GM12878 (cell line): ENCODE data around the gene PPFIBP1. TPM values are rescaled to one million over a fixed set of nuclear protein-coding genes. Genes with fewer than 3 reads are reported as not detected.
"Not testable (repeated sequence)": the region's sequence is repeated elsewhere in the genome, so short reads cannot be mapped to it uniquely, and the experiment has no call there.

Experiments used
- ATAC-seq: fragments of 200-7000 bp; cut with Tn5 transposase; 3 replicates; pipeline ENCODE4 v1.9.1; 2020; ENCODE audit warnings: mild to moderate bottlenecking, moderate library complexity
- BruUV-seq: library from RNA; stranded (reverse); fragments of 400-500 nt; replicated peaks from 2 replicates; lab custom pipeline; 2021; lab: Mats Ljungman, UMichigan
- CTCF ChIA-PET: fragments of 300-600 bp; sonication (Branson Sonifier 250); formaldehyde crosslinking; extraction: SDS; loops from one replicate; lab custom pipeline; 2021; ENCODE audit warnings: inconsistent platforms; lab: Yijun Ruan, JAX
- POLR2A ChIA-PET: fragments of 350-600 bp; formaldehyde crosslinking; extraction: SDS; loops from one replicate; lab custom pipeline; 2021; ENCODE audit warnings: inconsistent platforms; lab: Charles Lee
- RAD21 ChIA-PET: fragments of 300-600 bp; sonication (Branson Sonifier 250); formaldehyde crosslinking; loops from one replicate; lab custom pipeline; 2023; ENCODE audit warnings: antibody characterized with exemption; ENCODE audit not compliant: unreplicated experiment; lab: Charles Lee
- SMC1A ChIA-PET: fragments of 300-600 bp; sonication (Branson Sonifier 250); formaldehyde crosslinking; loops from one replicate; lab custom pipeline; 2023; ENCODE audit not compliant: unreplicated experiment, uncharacterized antibody; lab: Charles Lee
- DNase-seq: peaks from one replicate; pipeline ENCODE4 v3.0.0-alpha.2; 2011; ENCODE audit warnings: low read depth, low spot score
- FAIRE-seq: peaks from 3 replicates; lab custom pipeline; 2011; peaks lifted over from hg19 to GRCh38; lab: Jason Lieb, UNC
- H2AFZ ChIP-seq: 2 replicates; pipeline ENCODE4 v1.6.0; 2011; ENCODE audit warnings: low read depth, low read length, control low read depth; ENCODE audit not compliant: control insufficient read depth
- H3K27ac ChIP-seq: 2 replicates; pipeline ENCODE4 v1.5.1; 2011; ENCODE audit warnings: control low read depth; ENCODE audit not compliant: control insufficient read depth, insufficient read depth
- H3K27me3 ChIP-seq, 2 experiments: replicated peaks in 1 of 2; 2 replicates each; pipeline versions ENCODE4 v1.6.0 to v1.6.1; 2011; ENCODE audit warnings: low read length in 1 of 2; ENCODE audit not compliant: control insufficient read depth in 2 of 2, insufficient read depth in 2 of 2
- H3K36me3 ChIP-seq, 2 experiments: 2 replicates each; pipeline ENCODE4 v1.5.1; 2011; ENCODE audit warnings: low read length in 1 of 2; ENCODE audit not compliant: control insufficient read depth in 2 of 2, insufficient read depth in 2 of 2
- H3K4me1 ChIP-seq: 2 replicates; pipeline ENCODE4 v1.6.1; 2011; ENCODE audit warnings: mild to moderate bottlenecking, low read length, moderate library complexity, mixed read lengths; ENCODE audit not compliant: control insufficient read depth, insufficient read depth
- H3K4me2 ChIP-seq: 2 replicates; pipeline ENCODE4 v1.6.0; 2011; ENCODE audit warnings: control low read depth; ENCODE audit not compliant: control insufficient read depth, insufficient read depth
- H3K4me3 ChIP-seq: fragments of 200-600 bp; sonication (generic); 2 replicates; pipeline ENCODE4 v1.5.1; 2016
- H3K79me2 ChIP-seq: 2 replicates; pipeline ENCODE4 v1.6.0; 2011; ENCODE audit warnings: low read length; ENCODE audit not compliant: control insufficient read depth, insufficient read depth
- H3K9ac ChIP-seq: 2 replicates; pipeline ENCODE4 v1.8.0; 2011; ENCODE audit warnings: low read length, control low read depth, mixed read lengths; ENCODE audit not compliant: control insufficient read depth, insufficient read depth
- H3K9me3 ChIP-seq: replicated peaks from 3 replicates; pipeline ENCODE4 v1.5.1; 2011; ENCODE audit warnings: mild to moderate bottlenecking, low read length; ENCODE audit not compliant: control insufficient read depth, insufficient read depth
- H4K20me1 ChIP-seq: 2 replicates; pipeline ENCODE4 v1.6.0; 2011; ENCODE audit not compliant: control insufficient read depth, insufficient read depth
- WGBS: methylation state at CpG from one replicate; pipeline ENCODE4 v1.1.6; 2016; ENCODE audit warnings: low lambda C conversion rate; ENCODE audit not compliant: insufficient replicate concordance, insufficient coverage; ENCODE audit errors: missing lambda C conversion rate; 5-methylcytosine and 5-hydroxymethylcytosine counted together
- in situ Hi-C: fragments of 300-500 bp; cut with MboI; formaldehyde crosslinking; loops from 9 replicates; pipeline ENCODE4 v1.14.3; 2018; ENCODE audit warnings: mixed read lengths
- intact Hi-C: fragments of 100-400 bp; cut with micrococcal nuclease; formaldehyde crosslinking; loops from one replicate; pipeline ENCODE4 v1.14.2; 2022; ENCODE audit not compliant: unreplicated experiment
- polyA plus RNA-seq, 11 experiments: library from polyadenylated mRNA; depleted of rRNA in 4 of 11; unstranded in 6 of 11; stranded (reverse) in 5 of 11; fragments of >200 nt; fragmentation: Nextera tagmentation in 4 of 11; fragmentation: Illumina TruSeq in 1 of 11; extraction: Ambion mirVana in 4 of 11; extraction: Trizol in 1 of 11; gene quantifications; 1 replicate in 1 of 11; 2 replicates in 10 of 11; pipeline versions ENCODE4 v1.2.1 to v1.2.3, GENCODE V29; 2011 to 2016; ENCODE audit warnings: inconsistent platforms in 2 of 11, missing spikeins in 2 of 11, low read depth in 1 of 11
- total RNA-seq, 4 experiments: library from RNA; depleted of rRNA in 3 of 4; stranded (reverse); fragments of >200 nt in 3 of 4; fragmentation: Illumina TruSeq in 1 of 4; extraction: Trizol in 1 of 4; gene quantifications; 2 replicates each; pipeline versions ENCODE4 v1.2.1 to v1.2.3, GENCODE V29; 2013 to 2021

Gene PPFIBP1
- total and polyA plus RNA-seq, 10 of the 15 experiments (the other 5 are each of a cell fraction or from before 2014, with no cell fraction given), result 0.47 to 7.8 (median 3.6) TPM

GRCh38 chr12:27642361-27642760 lies 118.4 kb downstream of the PPFIBP1 start:
- in situ Hi-C loops, FAIRE-seq, H4K20me1 ChIP-seq, H3K4me3 ChIP-seq, BruUV-seq, H3K27ac ChIP-seq, CTCF ChIA-PET, H3K4me1 ChIP-seq, H3K36me3 ChIP-seq, intact Hi-C loops, H3K9ac ChIP-seq, H3K27me3 ChIP-seq, RAD21 ChIA-PET, SMC1A ChIA-PET, H2AFZ ChIP-seq, H3K79me2 ChIP-seq, ATAC-seq, POLR2A ChIA-PET, H3K4me2 ChIP-seq, DNase-seq, H3K9me3 ChIP-seq: not testable (repeated sequence)
- WGBS, result 87% methylated on average over 4 of the region's 4 CpGs

- H3K27me3 ChIP-seq, ATAC-seq, H3K9me3 ChIP-seq, H3K4me3 ChIP-seq, H3K36me3 ChIP-seq, CTCF ChIA-PET, H3K27ac ChIP-seq, H2AFZ ChIP-seq, BruUV-seq, intact Hi-C loops, DNase-seq, SMC1A ChIA-PET, H3K4me2 ChIP-seq, H3K9ac ChIP-seq, H3K79me2 ChIP-seq, RAD21 ChIA-PET, FAIRE-seq, H4K20me1 ChIP-seq, POLR2A ChIA-PET, in situ Hi-C loops, H3K4me1 ChIP-seq: not testable (repeated sequence)
- WGBS, result 79% methylated on average over 5 of the region's 7 CpGs
Measured at GRCh38 chr12:27642892-27643291, 118.9 kb downstream of the PPFIBP1 start.
